ENCODE data around the gene STRADA.

GRCh38 chr17:63714550-63715277 is 26.9 kb downstream of the STRADA start:
- TF ChIP-seq POLR2A (IDR thresholded peaks at IDR 0.05; ENCODE audit: low read depth, low read length), result no peak
- TF ChIP-seq, protein P1, sequence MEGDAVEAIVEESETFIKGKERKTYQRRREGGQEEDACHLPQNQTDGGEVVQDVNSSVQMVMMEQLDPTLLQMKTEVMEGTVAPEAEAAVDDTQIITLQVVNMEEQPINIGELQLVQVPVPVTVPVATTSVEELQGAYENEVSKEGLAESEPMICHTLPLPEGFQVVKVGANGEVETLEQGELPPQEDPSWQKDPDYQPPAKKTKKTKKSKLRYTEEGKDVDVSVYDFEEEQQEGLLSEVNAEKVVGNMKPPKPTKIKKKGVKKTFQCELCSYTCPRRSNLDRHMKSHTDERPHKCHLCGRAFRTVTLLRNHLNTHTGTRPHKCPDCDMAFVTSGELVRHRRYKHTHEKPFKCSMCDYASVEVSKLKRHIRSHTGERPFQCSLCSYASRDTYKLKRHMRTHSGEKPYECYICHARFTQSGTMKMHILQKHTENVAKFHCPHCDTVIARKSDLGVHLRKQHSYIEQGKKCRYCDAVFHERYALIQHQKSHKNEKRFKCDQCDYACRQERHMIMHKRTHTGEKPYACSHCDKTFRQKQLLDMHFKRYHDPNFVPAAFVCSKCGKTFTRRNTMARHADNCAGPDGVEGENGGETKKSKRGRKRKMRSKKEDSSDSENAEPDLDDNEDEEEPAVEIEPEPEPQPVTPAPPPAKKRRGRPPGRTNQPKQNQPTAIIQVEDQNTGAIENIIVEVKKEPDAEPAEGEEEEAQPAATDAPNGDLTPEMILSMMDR (IDR thresholded peaks at IDR 0.05; ENCODE audit: extremely low read depth in 1 of 2, insufficient read depth in 1 of 2, low read depth in 1 of 2, low read length in 2 of 2), result no peak

Data from endothelial cell of umbilical vein (primary cell).